Osteoblast (primary cell): ENCODE measurements around the gene TADA2B. TPM values are rescaled to one million over a fixed set of nuclear protein-coding genes. Genes with fewer than 3 reads are reported as not detected.
A peak's percentile ranks its signal among the peaks of the same experiment; 100 is the strongest.
"Not testable (repeated sequence)": the region's sequence is repeated elsewhere in the genome, so short reads cannot be mapped to it uniquely, and the experiment has no call there.

Experiments used
- DNase-seq: peaks from one replicate; pipeline ENCODE4 v3.0.0; 2011; ENCODE audit warnings: low spot score, mixed read lengths; ENCODE audit not compliant: insufficient read length; ENCODE audit errors: missing footprints
- H2AFZ ChIP-seq: 2 replicates; pipeline ENCODE4 v1.6.0; 2011; ENCODE audit warnings: mild to moderate bottlenecking, low read length
- H3K27ac ChIP-seq: 2 replicates; pipeline ENCODE4 v1.5.1; 2011; ENCODE audit warnings: mild to moderate bottlenecking, low read depth, low read length, moderate library complexity
- H3K27me3 ChIP-seq: 2 replicates; pipeline ENCODE4 v1.6.0; 2012; ENCODE audit warnings: mild to moderate bottlenecking, control low read depth, inconsistent platforms, low read length, moderate library complexity; ENCODE audit not compliant: insufficient read depth
- H3K36me3 ChIP-seq: 2 replicates; pipeline ENCODE4 v1.5.1; 2011; ENCODE audit warnings: mild to moderate bottlenecking, low read length, control low read depth, moderate library complexity; ENCODE audit not compliant: insufficient read depth
- H3K4me1 ChIP-seq: 2 replicates; pipeline ENCODE4 v1.5.1; 2011; ENCODE audit warnings: mild to moderate bottlenecking, low read length, control low read depth, moderate library complexity; ENCODE audit not compliant: insufficient read depth
- H3K4me2 ChIP-seq: 2 replicates; pipeline ENCODE4 v1.6.0; 2011; ENCODE audit warnings: mild to moderate bottlenecking, low read length; ENCODE audit not compliant: insufficient read depth
- H3K4me3 ChIP-seq: fragments of 200-600 bp; sonication (generic); 3 replicates; pipeline ENCODE4 v1.5.1; 2012; ENCODE audit warnings: mild to moderate bottlenecking, low read length, inconsistent platforms; ENCODE audit not compliant: insufficient read depth
- H3K79me2 ChIP-seq: 2 replicates; pipeline ENCODE4 v1.6.0; 2012; ENCODE audit warnings: mild to moderate bottlenecking, low read length, control low read depth, inconsistent platforms; ENCODE audit not compliant: insufficient read depth
- H3K9me3 ChIP-seq: 2 replicates; pipeline ENCODE4 v1.5.1; 2011; ENCODE audit warnings: low read depth, low read length, control low read depth
- H4K20me1 ChIP-seq: 2 replicates; pipeline ENCODE4 v1.6.0; 2012; ENCODE audit warnings: mild to moderate bottlenecking, low read length, control low read depth; ENCODE audit not compliant: insufficient read depth
- CTCF ChIP-seq: IDR thresholded peaks from 2 replicates; pipeline ENCODE4 v1.5.1; 2011; ENCODE audit warnings: mild to moderate bottlenecking, low read depth, low read length, moderate library complexity; ENCODE audit errors: extremely low read depth
- total RNA-seq: library from RNA; depleted of rRNA; stranded (reverse); fragments of >200 nt; gene quantifications from 2 replicates; pipeline ENCODE4 v1.2.3, GENCODE V29; 2012

The TADA2B gene
- total RNA-seq, 1 donor = 13.0 TPM

DNA sequence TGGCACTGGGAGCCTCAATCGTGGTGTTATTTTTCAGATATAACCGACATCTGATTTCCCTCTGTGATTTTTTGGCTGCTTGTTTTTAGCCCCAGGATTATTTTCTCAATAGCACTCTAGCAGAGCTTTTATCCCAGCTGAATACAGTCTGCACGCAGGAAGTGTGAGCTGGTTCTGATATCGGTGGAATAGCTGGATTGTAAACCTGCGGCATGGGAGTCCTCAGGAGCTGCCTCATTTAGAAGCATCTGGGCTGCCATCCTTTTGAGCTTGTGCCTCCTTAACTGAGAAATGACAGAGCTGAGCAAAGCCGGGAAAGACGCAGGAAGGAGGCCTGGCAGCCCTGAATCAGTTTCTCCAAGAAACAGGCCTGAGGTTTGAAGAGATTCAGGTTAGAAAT lies 53.1 kb downstream of the TADA2B start:
- H4K20me1 ChIP-seq = no peaks in the 10 kb centered on the region
- peaks cover 15% of the 10 kb centered on the region for H3K27me3 ChIP-seq
- no peaks in the 10 kb centered on the region for H3K36me3 ChIP-seq
- no peak overlapping the region for H3K4me2 ChIP-seq
- H3K79me2 ChIP-seq = no peaks in the 10 kb centered on the region
- H3K9me3 ChIP-seq = no peaks in the 10 kb centered on the region
- no peak overlapping the region for H3K4me3 ChIP-seq
- TF ChIP-seq CTCF = no peak
- no peak overlapping the region for H2AFZ ChIP-seq
- H3K27ac ChIP-seq = no peak overlapping the region
- no peak for DNase-seq
- no peaks in the 10 kb centered on the region for H3K4me1 ChIP-seq

DNA sequence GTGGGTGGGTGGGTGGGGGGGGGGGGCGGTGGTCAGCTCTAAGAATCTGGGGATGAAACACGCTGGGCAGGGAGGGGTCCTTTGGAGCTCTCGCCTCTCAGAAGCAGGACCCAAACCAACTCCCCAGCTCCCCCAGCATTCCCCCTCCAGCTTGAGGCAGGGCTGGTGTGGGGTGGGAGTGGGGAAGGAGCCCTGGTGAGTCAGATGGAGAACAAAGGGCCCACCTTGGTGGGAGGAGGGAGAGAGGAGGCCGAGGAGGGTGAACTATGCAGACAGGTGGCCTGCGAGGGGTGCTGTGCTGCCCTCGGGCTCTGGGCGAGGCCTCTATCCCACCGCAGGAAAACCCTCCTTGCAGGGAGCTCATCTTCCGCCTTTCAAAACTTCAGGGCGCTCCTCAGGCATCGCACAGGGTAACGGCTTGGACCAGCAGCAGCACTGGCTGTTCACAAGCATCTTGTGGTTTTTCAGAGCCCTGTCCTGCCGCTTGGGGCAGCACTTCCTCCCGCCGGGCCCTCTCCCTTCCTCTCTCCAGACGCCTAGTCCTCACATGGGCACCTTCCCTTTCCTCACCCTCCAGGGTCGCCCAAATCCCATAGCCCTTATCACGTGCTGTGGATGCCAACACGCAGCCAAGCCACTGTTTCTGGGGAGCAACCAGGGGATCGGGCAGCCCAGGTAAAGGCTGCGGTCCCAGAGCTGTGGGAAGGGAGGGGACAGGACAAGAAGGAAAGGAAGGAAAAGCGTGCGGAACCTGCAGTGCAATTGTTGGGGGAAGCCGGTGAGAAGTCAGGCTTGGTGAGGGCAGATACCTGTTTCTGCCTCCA lies 58.7 kb downstream of the TADA2B start:
- peak; percentile 96 for DNase-seq
- Histone ChIP-seq H3K4me1 (peaks cover 7% of the 10 kb centered on the region), H4K20me1 (no peaks in the 10 kb centered on the region), H3K27ac (no peak overlapping the region), H3K4me3 (peak overlapping the region; percentile 29), H3K79me2 (no peaks in the 10 kb centered on the region), H3K4me2 (peak overlapping the region; percentile 92), H3K36me3 (no peaks in the 10 kb centered on the region), H2AFZ (peak overlapping the region; percentile 79), H3K27me3 (peaks cover 24% of the 10 kb centered on the region), H3K9me3 (no peaks in the 10 kb centered on the region)
- peak; percentile 75 for TF ChIP-seq CTCF

DNA sequence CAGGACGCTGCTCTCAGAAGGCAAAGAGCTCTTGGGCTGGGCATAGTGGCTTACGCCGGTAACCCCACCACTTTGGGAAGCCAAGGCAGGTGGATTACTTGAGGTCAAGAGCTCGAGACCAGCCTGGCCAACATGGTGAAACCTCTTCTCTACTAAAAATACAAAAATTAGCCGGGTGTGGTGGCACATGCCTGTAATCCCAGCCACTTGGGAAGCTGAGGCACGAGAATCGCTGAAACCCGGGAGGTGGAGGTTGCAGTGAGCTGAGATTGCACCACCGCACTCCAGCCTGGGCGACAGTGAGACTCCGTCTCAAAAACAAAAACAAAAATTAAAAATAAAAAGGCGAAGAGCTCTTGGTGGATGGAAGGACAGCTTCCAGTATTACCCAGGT lies 59.3 kb downstream of the TADA2B start:
- not testable (repeated sequence) for H3K79me2 ChIP-seq, DNase-seq, H3K27ac ChIP-seq, H3K9me3 ChIP-seq, H3K4me1 ChIP-seq, H3K36me3 ChIP-seq, H4K20me1 ChIP-seq
- Histone ChIP-seq H3K27me3 (peaks cover 21% of the 10 kb centered on the region), H3K4me3 (peak overlapping the region; percentile 76), H3K4me2 (peak overlapping the region; percentile 92), H2AFZ (peak overlapping the region; percentile 97)

DNA sequence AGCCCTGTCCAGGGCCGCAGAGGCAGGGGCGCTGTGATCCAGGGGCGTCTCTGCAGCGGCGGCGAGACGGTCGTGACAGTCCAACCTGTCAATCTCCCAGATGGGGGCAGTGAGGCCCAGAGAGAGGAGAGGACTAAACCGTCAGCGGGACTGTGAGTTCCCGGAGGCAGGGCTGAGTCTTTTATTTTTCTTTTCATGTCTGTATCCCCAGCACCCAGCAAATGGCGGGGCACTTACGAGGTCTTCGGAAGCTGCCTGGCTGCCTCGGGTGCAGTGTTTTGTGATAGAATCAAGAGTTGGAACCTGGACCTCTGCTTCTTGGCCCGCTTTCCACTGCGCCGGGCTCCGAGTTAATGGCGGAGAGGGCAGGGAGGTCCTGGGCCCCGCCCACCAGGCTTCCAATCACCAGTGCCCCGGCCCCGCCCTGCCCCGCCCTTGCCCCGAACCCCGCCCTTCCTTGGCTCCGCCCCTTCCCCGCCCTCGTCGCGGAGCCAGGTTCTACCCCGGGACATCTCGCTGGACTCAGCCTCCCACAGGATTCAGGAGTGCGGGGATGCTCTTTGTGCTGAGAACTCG lies 59.9 kb downstream of the TADA2B start:
- Histone ChIP-seq H3K27ac (no peak overlapping the region), H2AFZ (peak overlapping the region; percentile 97), H3K4me2 (peak overlapping the region; percentile 92), H4K20me1 (no peaks in the 10 kb centered on the region), H3K27me3 (peaks cover 21% of the 10 kb centered on the region), H3K9me3 (no peaks in the 10 kb centered on the region), H3K4me3 (peak overlapping the region; percentile 76), H3K79me2 (no peaks in the 10 kb centered on the region), H3K36me3 (no peaks in the 10 kb centered on the region), H3K4me1 (peaks cover 7% of the 10 kb centered on the region)
- DNase-seq = peak; percentile 96
- no peak for TF ChIP-seq CTCF
